Bronchial epithelial cell (primary cell): ENCODE data around the gene DIS3L. TPM values are rescaled to one million over a fixed set of nuclear protein-coding genes. Genes with fewer than 3 reads are reported as not detected.

Experiments
- DNase-seq: peaks from one replicate; pipeline ENCODE4 v3.0.0-alpha.2; 2010; ENCODE audit warnings: low read depth
- FAIRE-seq: peaks from 2 replicates; lab custom pipeline; 2011; peaks lifted over from hg19 to GRCh38; lab: Jason Lieb, UNC
- H3K27me3 ChIP-seq: 2 replicates; pipeline ENCODE4 v1.5.1; 2011; ENCODE audit warnings: low read length; ENCODE audit not compliant: control insufficient read depth, insufficient read depth
- H3K36me3 ChIP-seq: 2 replicates; pipeline ENCODE4 v1.5.1; 2011; ENCODE audit warnings: low read length; ENCODE audit not compliant: control insufficient read depth, insufficient read depth
- H3K4me3 ChIP-seq: 2 replicates; pipeline ENCODE4 v1.5.1; 2011; ENCODE audit warnings: mild to moderate bottlenecking, low read depth, low read length, control low read depth
- CTCF ChIP-seq: IDR thresholded peaks from 2 replicates; pipeline ENCODE4 v1.5.1; 2011; ENCODE audit warnings: mild to moderate bottlenecking, moderate library complexity, low read length, control low read depth, inconsistent platforms; ENCODE audit not compliant: insufficient read depth, severe bottlenecking
- total RNA-seq: library from RNA; depleted of rRNA; stranded (reverse); fragments of >200 nt; gene quantifications from 2 replicates; pipeline ENCODE4 v1.2.1, GENCODE V29; 2014

The DIS3L gene
- total RNA-seq, 1 donor from 2014 or later = 19.2 TPM

GRCh38 chr15:66251790-66252684 lies 41.3 kb upstream of the DIS3L start:
- peak; percentile 80 for TF ChIP-seq CTCF
- FAIRE-seq = no peak
- peak overlapping the region; percentile 25 for H3K4me3 ChIP-seq
- H3K36me3 ChIP-seq = no peaks in the 10 kb centered on the region
- H3K27me3 ChIP-seq = peaks cover 48% of the 10 kb centered on the region
- DNase-seq = no peak

DNA sequence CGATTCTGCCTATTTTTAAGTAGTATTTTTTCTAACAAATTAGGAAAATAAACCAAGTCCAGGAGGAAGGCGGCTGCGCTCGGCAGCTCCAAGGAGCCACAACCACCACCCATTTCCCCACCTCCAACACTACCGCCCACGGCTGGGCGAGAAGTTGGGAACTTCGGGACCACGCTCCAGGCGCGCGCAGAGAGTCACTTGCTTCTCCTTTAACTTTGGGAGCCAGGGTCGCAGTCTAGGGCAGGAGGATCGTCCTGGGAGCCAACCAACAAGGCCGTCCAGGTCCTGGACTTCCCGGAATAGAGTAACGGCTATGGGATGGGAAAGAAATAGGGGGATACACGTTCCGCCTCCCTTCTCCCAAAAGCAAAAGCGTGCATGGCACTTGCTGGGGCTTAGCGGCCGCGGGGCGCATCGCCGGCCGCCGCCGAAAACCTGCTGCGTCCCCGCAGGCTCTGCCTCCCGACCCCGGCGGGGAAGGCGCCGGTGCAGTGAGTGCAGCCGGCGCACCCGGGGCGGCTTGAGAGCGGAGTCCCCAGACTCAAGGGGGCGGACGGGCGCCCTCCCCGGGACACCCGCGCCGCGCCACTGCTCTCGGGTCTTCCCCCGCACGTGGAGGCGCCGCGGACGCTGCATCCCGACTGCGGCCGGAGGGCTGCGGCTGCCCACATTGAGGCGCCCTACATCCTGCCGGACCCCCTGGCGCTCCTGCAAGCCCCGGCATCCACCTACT lies 40.5 kb upstream of the DIS3L start:
- Histone ChIP-seq H3K27me3 (peaks cover 48% of the 10 kb centered on the region), H3K36me3 (no peaks in the 10 kb centered on the region), H3K4me3 (peak overlapping the region; percentile 25)
- no peak for TF ChIP-seq CTCF
- FAIRE-seq (no peak), DNase-seq (peak; percentile 15)

DNA sequence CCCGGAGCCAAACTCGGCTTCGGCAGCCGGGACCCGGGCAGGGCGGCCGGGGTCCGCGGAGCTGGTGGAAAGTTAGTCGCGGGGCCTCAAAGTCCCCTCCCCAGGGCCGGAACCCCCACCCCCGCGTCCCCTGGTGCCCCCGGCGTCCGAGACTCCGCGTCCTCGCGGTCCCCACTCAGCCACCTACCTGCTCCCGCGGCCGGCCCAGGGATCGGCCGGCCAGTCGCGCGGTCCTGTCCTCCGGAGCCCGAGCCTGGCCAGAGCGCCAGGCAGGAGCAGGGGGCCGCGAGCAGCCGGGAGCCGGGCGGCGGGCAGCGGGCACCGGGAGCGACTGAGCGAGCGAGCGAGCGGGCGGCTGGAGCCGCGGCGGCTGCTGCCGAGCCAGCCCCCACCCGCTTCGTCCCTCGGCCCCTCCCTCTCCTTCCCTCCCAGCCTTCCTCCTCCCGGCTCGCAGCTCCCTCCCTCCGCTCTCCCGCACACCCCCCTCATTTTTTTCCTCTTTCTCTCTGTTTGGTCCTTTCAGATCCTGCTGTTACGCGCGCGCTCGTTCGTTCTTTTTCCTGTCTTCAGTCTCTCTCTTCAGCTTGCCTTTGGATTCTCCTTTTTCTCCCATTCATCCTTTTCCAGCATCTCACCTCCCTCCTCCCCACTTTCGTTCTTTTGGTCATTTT lies 39.8 kb upstream of the DIS3L start, which contains the start of gene MEGF11:
MEGF11 (minus strand) TSS at position 333 of the 671 bp plus-strand sequence. CDS start 125,347 bp downstream, outside the sequence.
- Histone ChIP-seq H3K4me3 (peak within 1 kb of the TSS; percentile 25), H3K27me3 (peaks cover 48% of the 10 kb centered on the region), H3K36me3 (no peaks in the 10 kb centered on the region)
- DNase-seq = no peak
- FAIRE-seq = no peak
- TF ChIP-seq CTCF = no peak

GRCh38 chr15:66254089-66254950 lies 39.0 kb upstream of the DIS3L start:
- TF ChIP-seq CTCF = no peak
- DNase-seq = no peak
- Histone ChIP-seq H3K27me3 (peaks cover 48% of the 10 kb centered on the region), H3K36me3 (no peaks in the 10 kb centered on the region), H3K4me3 (no peak overlapping the region)
- FAIRE-seq = no peak
